GM19239 (cell line): Measurements from ENCODE around the gene CD8B.
"Not testable (repeated sequence)": the region's sequence is repeated elsewhere in the genome, so short reads cannot be mapped to it uniquely, and the experiment has no call there.

ENCODE experiments used
- DNase-seq: peaks from one replicate; pipeline ENCODE4 v3.0.0; 2011; ENCODE audit warnings: low spot score; ENCODE audit not compliant: insufficient read length
- FAIRE-seq: peaks from 2 replicates; lab custom pipeline; 2011; peaks lifted over from hg19 to GRCh38; lab: Jason Lieb, UNC

Gene CD8B

GRCh38 chr2:86837714-86838113 lies 24.0 kb downstream of the CD8B start:
- not testable (repeated sequence) for FAIRE-seq, DNase-seq

- not testable (repeated sequence) for DNase-seq, FAIRE-seq
Measured at GRCh38 chr2:86836915-86837695, 24.6 kb downstream of the CD8B start.

GRCh38 chr2:86835548-86835889 lies 26.2 kb downstream of the CD8B start:
- not testable (repeated sequence) for FAIRE-seq, DNase-seq

GRCh38 chr2:86833315-86833714 lies 28.4 kb downstream of the CD8B start:
- no peak for DNase-seq
- no peak for FAIRE-seq

- no peak for DNase-seq
- FAIRE-seq, result no peak
Measured at GRCh38 chr2:86832334-86833096, 29.2 kb downstream of the CD8B start.

GRCh38 chr2:86831537-86831936 lies 30.1 kb downstream of the CD8B start:
- FAIRE-seq, result no peak

GRCh38 chr2:86826951-86827350 lies 34.7 kb downstream of the CD8B start:
- DNase-seq (no peak), FAIRE-seq (no peak)

More at GRCh38 chr2:86831537-86831936, 30.1 kb downstream of the CD8B start:
- DNase-seq, result no peak

- DNase-seq (no peak), FAIRE-seq (no peak)
Measured at GRCh38 chr2:86825693-86826381, 35.8 kb downstream of the CD8B start.

GRCh38 chr2:86825036-86825692 lies 36.5 kb downstream of the CD8B start:
- DNase-seq (no peak), FAIRE-seq (no peak)

- DNase-seq (no peak), FAIRE-seq (no peak)
Measured at GRCh38 chr2:86822668-86823345, 38.9 kb downstream of the CD8B start.

GRCh38 chr2:86821842-86822241 lies 39.8 kb downstream of the CD8B start:
- FAIRE-seq, result no peak

GRCh38 chr2:86821306-86821705 lies 40.4 kb downstream of the CD8B start:
- FAIRE-seq, result no peak

More at GRCh38 chr2:86821842-86822241, 39.8 kb downstream of the CD8B start:
- DNase-seq, result no peak

GRCh38 chr2:86818957-86819356 lies 42.7 kb downstream of the CD8B start:
- FAIRE-seq (no peak), DNase-seq (no peak)

More at GRCh38 chr2:86821306-86821705, 40.4 kb downstream of the CD8B start:
- no peak for DNase-seq

- DNase-seq (no peak), FAIRE-seq (no peak)
Measured at GRCh38 chr2:86818114-86818801, 43.4 kb downstream of the CD8B start.

GRCh38 chr2:86815611-86816010 lies 46.1 kb downstream of the CD8B start:
- no peak for DNase-seq
- no peak for FAIRE-seq

- no peak for FAIRE-seq
- no peak for DNase-seq
Measured at GRCh38 chr2:86809481-86810121, 52.1 kb downstream of the CD8B start.

- DNase-seq, result peak; percentile 93
- peak; percentile 90 for FAIRE-seq
Measured at GRCh38 chr2:86808315-86809161, 53.1 kb downstream of the CD8B start.
